ENCODE results near the gene FAAH.

The FAAH gene

DNA sequence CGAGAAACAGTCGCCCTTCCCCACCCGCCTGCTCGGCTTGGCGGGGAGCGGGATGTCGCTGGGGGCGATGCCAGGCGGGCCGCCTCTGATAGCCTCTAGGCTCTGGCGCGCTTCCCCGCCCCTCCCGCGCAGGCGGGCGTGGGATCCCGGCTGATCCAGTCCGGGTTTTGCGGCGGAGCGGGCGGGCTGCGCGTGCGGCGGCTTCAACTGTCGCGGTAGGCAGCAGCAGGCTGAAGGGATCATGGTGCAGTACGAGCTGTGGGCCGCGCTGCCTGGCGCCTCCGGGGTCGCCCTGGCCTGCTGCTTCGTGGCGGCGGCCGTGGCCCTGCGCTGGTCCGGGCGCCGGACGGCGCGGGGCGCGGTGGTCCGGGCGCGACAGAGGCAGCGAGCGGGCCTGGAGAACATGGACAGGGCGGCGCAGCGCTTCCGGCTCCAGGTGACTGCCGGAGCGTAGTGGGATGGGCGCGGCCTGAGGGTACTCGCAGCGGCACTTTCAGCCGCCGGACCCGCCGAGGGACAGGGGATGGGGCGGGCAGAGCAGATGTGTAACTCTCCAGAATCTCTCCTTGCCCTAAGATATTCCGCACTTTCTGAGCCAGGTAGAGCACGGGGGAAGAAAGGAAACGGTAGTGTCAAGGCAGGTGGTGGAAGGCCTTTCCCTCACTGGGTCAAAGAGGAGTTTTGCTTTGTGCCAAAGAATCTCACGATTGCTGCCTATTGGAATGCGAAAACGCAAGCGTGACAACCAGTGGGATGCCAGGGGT lies at the start of gene FAAH:
Gene FAAH, plus strand, starts transcription at position 210 of the 764 bp plus-strand sequence. Its CDS starts 32 bp downstream, at position 242.
- TF ChIP-seq GATA2 (IDR thresholded peaks at IDR 0.05; ENCODE audit: low read depth, low read length) = no peak
- TF ChIP-seq GATA3 (IDR thresholded peaks at IDR 0.05; ENCODE audit: low read depth, low read length) = no peak

DNA sequence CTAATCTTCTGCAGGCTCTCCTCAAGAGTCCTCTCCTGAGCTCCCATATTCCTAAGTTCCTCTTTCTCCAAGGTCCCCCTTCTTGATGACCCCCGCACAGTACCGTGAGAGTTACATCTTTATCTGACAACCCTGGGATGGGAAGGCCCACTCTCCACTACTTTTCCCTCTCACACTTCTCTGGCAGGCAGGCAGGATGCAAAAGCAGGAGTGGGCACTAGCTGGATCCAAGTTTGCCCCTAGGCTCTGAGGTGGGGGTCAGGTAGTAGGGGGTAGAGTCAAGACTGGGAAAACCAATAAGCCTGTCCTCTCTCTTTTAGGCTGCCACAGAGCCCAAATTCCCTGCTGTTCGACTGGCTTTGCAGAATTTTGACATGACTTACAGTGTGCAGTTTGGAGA lies 49.6 kb upstream of the FAAH start:
- TF ChIP-seq GATA2 (IDR thresholded peaks at IDR 0.05; ENCODE audit: low read depth, low read length) (no peak), GATA3 (IDR thresholded peaks at IDR 0.05; ENCODE audit: low read depth, low read length) (no peak)

DNA sequence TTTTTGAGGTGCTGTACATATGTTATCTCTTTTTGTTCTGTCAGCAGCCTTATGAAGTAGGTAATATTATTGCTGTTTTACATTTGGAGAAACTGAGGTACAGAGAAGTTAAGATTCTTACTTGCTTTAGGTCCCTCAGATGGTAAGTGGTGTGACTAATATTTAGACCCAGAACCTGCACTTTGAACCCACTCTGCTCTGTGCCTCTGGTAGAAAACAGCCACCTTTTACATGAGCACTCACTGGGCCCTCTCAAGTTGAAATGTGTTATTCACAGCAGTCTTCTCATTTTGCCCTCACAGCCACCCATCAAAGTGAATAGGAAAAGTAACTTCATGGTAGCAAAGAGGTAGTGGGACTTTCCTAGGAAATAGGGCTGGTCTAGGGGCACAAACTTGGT lies 48.8 kb upstream of the FAAH start:
- TF ChIP-seq GATA3 (IDR thresholded peaks at IDR 0.05; ENCODE audit: low read depth, low read length) (no peak), GATA2 (IDR thresholded peaks at IDR 0.05; ENCODE audit: low read depth, low read length) (no peak)

DNA sequence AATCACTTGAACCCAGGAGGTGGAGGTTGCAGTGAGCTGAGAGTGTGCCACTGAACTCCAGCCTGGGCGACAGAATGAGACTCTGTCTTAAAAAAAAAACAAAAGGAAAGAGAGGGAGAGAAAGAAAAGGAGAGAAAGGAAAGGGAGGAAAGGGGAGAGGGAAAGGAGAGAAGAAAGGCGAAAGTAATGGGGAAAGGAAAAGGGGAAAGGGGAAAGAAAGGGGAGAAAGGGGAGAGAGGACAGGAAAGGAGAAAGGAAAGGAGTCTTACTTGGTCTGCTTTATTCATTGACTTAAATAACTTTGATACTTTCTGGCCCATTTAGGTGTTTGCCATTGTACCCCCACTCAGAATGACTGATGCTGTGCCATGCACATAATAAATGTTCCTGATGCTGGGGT lies 41.8 kb upstream of the FAAH start:
- no peak for TF ChIP-seq GATA3 (IDR thresholded peaks at IDR 0.05; ENCODE audit: low read depth, low read length)
- TF ChIP-seq GATA2 (IDR thresholded peaks at IDR 0.05; ENCODE audit: low read depth, low read length) = no peak

DNA sequence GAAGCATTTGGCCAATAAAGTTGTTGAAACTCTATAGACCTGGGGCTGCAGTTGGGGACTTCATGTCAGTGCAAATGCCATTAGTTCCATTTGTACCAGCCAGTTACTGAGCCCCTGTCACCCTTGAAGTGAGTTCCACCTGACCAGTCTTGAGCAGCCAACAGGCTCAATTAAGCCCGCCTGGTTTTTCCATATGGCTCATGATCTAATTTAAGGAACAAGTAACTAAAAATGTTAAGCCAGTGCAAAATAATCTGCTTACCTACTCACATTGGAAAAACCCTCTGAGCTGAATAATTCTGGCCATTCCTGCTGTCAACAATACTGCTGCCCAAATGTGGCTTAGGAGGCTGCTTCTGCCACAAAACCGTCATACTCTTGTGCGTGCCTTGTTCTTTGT lies 32.0 kb upstream of the FAAH start:
- no peak for TF ChIP-seq GATA3 (IDR thresholded peaks at IDR 0.05; ENCODE audit: low read depth, low read length)

DNA sequence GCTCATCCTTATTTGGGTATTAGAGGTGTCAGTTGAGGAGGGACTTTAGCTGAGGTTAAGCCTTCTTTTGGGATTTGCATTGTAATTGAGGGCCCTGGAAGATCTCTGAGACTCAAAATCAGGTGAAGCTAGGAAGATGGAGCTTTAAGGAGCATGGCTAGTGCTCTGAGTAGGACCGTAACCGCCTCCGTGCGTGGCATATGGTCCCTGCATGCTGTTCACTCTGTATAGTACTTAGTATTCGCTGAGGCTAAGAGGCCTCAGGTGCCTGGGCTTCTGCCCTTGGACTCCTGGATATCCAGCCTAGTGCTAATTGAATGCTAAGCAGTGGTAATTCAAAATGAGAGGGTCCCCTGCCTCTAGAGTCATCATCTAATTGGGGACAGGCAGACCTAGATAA lies 31.0 kb upstream of the FAAH start:
- TF ChIP-seq GATA3 (IDR thresholded peaks at IDR 0.05; ENCODE audit: low read depth, low read length) (no peak), GATA2 (IDR thresholded peaks at IDR 0.05; ENCODE audit: low read depth, low read length) (no peak)

DNA sequence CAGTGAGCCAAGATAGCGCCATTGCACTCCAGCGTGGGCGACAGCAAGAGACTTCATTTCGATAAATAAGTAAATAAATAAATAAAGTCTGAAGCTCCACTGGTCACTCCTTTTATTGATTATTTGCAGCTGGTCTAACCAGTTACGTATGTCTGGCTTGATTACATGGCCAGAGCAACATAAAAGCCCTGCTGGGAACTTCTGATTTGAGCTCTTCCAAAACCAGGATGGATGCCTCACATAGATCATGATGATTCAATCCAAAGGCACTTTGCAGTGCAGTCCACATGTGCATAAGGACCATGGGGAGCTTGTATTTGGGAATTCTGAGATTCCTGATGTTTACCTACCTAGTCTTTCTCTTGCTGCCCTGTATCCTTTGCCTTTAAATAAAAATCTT lies 29.5 kb upstream of the FAAH start:
- TF ChIP-seq GATA2 (IDR thresholded peaks at IDR 0.05; ENCODE audit: low read depth, low read length) (no peak), GATA3 (IDR thresholded peaks at IDR 0.05; ENCODE audit: low read depth, low read length) (no peak)

DNA sequence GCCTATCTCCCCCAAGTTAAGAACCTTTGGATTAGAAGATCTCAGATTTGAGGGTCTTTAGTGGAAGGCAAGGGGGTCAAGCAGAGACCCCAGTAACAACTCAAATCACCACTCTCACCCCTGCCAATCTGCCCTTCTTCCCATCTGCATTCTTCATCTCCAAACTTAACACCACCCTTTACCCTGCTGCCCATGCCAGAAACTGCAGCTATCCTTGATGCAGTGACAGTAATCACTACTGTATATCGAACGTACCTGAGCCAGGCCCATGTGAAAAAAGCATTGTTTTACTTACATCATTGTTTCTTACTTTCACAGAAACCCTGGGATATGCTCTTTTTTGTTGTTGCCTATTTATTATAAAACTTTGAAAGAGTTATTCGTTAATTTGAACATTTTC lies 27.0 kb upstream of the FAAH start:
- TF ChIP-seq GATA2 (IDR thresholded peaks at IDR 0.05; ENCODE audit: low read depth, low read length) = no peak
- no peak for TF ChIP-seq GATA3 (IDR thresholded peaks at IDR 0.05; ENCODE audit: low read depth, low read length)

DNA sequence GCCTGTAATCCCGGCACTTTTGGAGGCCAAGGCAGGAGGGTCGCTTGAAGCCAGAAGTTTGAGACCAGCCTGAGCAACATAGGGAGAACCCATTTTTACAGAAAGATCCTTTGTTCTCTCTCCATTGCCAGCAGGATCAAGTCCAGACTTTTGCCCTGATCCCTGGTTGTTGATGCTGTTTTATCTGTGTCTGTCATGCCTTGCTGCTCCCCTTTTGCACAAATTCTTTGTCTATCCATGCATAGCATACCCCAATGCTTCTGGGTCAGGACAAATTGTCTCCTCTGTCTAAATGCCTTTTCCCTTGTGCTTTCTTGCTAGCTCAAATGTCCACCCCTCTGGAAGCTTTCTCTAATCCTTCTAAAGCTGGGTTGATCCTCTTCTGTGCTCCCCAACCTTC lies 25.3 kb upstream of the FAAH start:
- no peak for TF ChIP-seq GATA3 (IDR thresholded peaks at IDR 0.05; ENCODE audit: low read depth, low read length)
- no peak for TF ChIP-seq GATA2 (IDR thresholded peaks at IDR 0.05; ENCODE audit: low read depth, low read length)

DNA sequence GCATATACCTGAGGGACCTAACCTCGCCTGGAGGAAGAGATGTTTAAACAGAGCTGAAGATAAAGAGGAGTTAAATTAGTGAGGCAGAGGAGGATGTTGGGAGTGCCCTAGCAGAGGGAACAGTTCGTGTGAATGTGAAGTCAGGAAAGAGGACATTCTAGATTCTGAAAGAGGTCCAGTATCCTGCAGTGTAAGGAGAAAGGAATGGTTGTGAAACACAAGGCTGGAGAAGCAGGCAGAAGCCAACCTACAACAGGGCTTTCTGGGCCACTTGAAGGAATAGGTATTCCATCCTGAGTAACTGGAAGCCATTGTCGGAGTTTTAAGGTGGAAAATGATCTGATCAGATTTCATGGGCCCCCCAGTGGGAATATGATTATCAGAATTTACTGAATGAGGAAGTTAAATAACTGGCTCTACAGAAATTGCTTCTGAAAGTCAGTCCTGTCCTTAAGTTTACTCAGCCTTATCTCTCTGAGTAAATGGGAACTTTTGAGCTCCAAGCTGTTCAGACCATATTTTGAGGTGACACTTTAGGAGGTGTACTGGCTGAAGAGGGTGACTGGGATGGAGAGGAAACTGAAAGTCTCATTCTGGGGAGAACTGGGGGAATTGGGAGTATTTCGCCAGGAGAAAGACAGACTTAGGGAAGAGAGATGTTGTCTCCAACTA lies 24.4 kb upstream of the FAAH start:
- TF ChIP-seq GATA3 (IDR thresholded peaks at IDR 0.05; ENCODE audit: low read depth, low read length) (no peak), GATA2 (IDR thresholded peaks at IDR 0.05; ENCODE audit: low read depth, low read length) (no peak)

DNA sequence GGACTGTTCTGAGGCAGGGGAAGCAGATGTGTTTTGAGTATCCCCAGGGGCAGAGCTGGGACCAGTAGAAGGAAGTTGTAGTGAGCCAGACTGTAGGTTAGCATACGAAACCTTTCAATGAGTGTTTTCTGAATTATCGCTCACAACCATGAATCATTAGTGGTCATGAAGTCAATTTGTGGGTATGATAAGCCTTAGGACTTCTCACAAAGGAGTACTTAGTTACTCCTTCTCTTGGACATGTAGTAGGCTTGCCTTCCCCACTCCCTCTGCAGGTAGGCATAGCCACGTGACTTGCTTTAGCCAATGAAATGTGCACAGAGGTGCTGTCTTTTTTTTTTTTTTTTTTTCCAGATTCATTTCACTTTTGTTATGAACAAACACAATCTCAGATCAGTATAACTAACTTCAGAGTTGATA lies 23.9 kb upstream of the FAAH start:
- TF ChIP-seq GATA2 (IDR thresholded peaks at IDR 0.05; ENCODE audit: low read depth, low read length) (no peak), GATA3 (IDR thresholded peaks at IDR 0.05; ENCODE audit: low read depth, low read length) (no peak)

DNA sequence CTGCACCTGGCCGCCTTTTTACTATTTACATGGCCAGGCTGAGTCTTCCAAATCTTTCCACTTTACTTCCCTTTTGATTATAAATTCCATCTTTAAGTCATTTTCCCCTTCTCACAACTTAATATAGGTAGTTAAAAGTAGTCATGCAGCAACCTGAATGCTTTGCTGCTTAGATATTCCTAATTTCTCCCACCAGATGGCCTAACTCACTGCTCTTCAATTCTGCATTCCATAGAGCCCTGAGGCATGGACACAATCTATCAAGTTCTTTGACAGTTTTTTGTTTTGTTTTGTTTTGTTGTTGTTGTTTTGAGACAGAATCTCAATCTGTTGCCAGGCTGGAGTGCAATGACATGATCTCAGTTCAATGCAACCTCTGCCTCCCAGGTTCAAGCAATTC lies 21.7 kb upstream of the FAAH start:
- TF ChIP-seq GATA3 (IDR thresholded peaks at IDR 0.05; ENCODE audit: low read depth, low read length) (no peak), GATA2 (IDR thresholded peaks at IDR 0.05; ENCODE audit: low read depth, low read length) (no peak)

DNA sequence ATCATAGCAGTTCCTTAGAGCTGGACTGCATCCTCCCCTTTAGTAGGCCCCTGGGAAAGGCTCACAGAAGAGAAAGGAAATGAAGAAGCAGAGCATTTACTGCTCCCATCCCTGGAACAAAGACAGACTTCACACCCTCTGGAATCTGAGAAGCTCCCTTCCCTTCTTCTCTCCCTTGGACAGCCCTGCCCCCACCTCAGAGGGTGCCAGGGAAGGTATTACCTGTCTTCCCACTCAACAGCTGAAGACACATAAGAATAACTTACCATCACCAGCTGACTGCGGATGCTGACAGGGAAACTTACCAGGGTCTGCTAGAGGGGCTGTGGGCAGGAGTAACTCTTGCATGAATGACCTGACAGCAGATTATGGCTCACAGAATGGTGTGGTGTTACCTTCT lies 14.1 kb upstream of the FAAH start:
- TF ChIP-seq GATA3 (IDR thresholded peaks at IDR 0.05; ENCODE audit: low read depth, low read length) = no peak
- no peak for TF ChIP-seq GATA2 (IDR thresholded peaks at IDR 0.05; ENCODE audit: low read depth, low read length)

DNA sequence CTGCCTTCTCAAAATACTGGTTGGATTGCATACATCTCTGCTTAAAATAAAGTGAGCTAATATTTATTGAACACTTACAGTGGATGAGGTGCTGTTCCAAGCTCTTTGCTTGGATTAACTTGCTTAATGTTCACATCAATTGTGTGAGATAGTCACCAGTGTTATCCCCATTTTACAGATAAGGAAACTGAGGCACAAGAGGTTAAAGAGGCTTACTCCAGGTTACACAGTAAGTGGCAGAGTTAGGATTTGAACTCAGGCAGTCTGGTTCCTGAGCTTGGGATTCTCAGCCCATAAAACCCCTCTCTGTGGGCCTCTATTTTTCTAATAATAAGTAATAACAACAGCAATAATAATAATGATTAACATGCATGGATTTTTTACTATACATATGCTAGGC lies 13.6 kb upstream of the FAAH start:
- TF ChIP-seq GATA2 (IDR thresholded peaks at IDR 0.05; ENCODE audit: low read depth, low read length) (no peak), GATA3 (IDR thresholded peaks at IDR 0.05; ENCODE audit: low read depth, low read length) (no peak)

DNA sequence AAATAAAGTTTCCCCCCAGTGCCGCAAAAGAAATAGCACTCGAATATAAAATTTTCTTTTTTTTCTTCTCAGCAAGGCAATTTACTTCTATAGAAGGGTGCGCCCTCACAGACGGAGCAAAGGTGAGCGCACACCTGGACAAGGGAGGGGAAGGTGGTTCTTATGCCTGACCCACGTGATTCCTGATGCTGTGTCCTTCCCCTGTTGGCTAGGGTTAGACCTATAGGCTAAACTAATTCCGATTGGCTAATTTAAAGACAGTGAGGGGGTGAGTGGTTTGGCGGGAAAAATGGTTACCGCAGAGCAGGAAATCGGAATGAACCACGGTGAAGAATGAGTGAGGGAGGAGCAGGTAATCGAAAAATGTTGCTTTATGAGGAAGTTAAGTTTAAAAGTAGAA lies 607 bp upstream of the FAAH start:
- TF ChIP-seq GATA2 (IDR thresholded peaks at IDR 0.05; ENCODE audit: low read depth, low read length) = no peak
- TF ChIP-seq GATA3 (IDR thresholded peaks at IDR 0.05; ENCODE audit: low read depth, low read length) = no peak

All from SH-SY5Y (cell line).